Activated CD8-positive, alpha-beta T cell treated with anti-CD3 and anti-CD28 coated beads, Interleukin-2, amount 10 ng/mL, durations not matched to agents 7 days and 5 days (primary cell): ENCODE measurements around the gene GRK1. TPM values are rescaled to one million over a fixed set of nuclear protein-coding genes. Genes with fewer than 3 reads are reported as not detected.
"Not testable (repeated sequence)": the region's sequence is repeated elsewhere in the genome, so short reads cannot be mapped to it uniquely, and the experiment has no call there.

ENCODE experiments used
- ATAC-seq: fragments of 150-1000 bp; cut with Tn5 transposase; one replicate; pipeline ENCODE4 v1.10.0; 2021; ENCODE audit warnings: moderate library complexity
- CTCF ChIA-PET: fragments of 350-600 bp; sonication (Branson Sonifier 250); formaldehyde crosslinking; loops from one replicate; lab custom pipeline; 2021; ENCODE audit warnings: antibody characterized with exemption; lab: Charles Lee
- POLR2A ChIA-PET: fragments of 350-600 bp; sonication (Branson Sonifier 250); formaldehyde crosslinking; loops from one replicate; lab custom pipeline; 2021; ENCODE audit warnings: antibody characterized with exemption; lab: Charles Lee
- DNase-seq: peaks from one replicate; pipeline ENCODE4 v3.0.0-alpha.2; 2020
- H3K27ac Mint-ChIP-seq: one replicate; pipeline ENCODE4 v1.8.0; 2021; ENCODE audit warnings: mild to moderate bottlenecking, mixed read lengths
- H3K27me3 Mint-ChIP-seq: one replicate; pipeline ENCODE4 v1.8.0; 2021; ENCODE audit warnings: low read depth, mixed read lengths
- H3K36me3 Mint-ChIP-seq: one replicate; pipeline ENCODE4 v1.8.0; 2021; ENCODE audit warnings: low read depth, mixed read lengths
- H3K4me1 Mint-ChIP-seq: one replicate; pipeline ENCODE4 v1.8.0; 2021; ENCODE audit warnings: low read depth, mixed read lengths
- H3K4me3 Mint-ChIP-seq: one replicate; pipeline ENCODE4 v1.8.0; 2021; ENCODE audit warnings: mild to moderate bottlenecking, mixed read lengths
- H3K9me3 Mint-ChIP-seq: one replicate; pipeline ENCODE4 v1.8.0; 2022; ENCODE audit warnings: mixed read lengths; ENCODE audit not compliant: insufficient read depth
- total RNA-seq, 2 experiments: library from RNA; stranded (reverse); gene quantifications; one replicate each; pipeline ENCODE4 v1.2.3, GENCODE V29; 2021

The GRK1 gene
- total RNA-seq, 2 experiments from 2014 or later, result 0.05 TPM; not detected in 1

GRCh38 chr13:113739527-113740285 is 72.7 kb downstream of the GRK1 start:
- ChIA-PET POLR2A (no interaction called here), CTCF (no interaction called here)

DNA sequence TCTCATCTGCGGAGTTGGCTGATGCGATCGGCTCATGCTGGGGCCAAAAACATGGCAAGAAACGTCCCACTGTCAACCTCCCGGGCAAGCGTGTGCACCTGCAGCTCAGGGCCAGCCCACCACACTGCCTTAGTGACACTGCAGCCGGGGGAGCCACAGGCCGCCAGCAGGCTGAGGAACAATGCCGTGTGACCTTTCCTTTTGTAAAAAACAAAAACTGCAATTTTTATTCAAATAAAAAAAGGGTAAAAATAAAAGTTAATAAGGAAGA is 73.2 kb downstream of the GRK1 start:
- H3K4me3 Mint-ChIP-seq, result no peak overlapping the region
- H3K27me3 Mint-ChIP-seq, result peaks cover 19% of the 10 kb centered on the region
- no peaks in the 10 kb centered on the region for H3K9me3 Mint-ChIP-seq
- POLR2A ChIA-PET, result no interaction called here
- CTCF ChIA-PET, result no interaction called here
- DNase-seq (no peak), ATAC-seq (no peak)
- no peaks in the 10 kb centered on the region for H3K36me3 Mint-ChIP-seq
- peaks cover 26% of the 10 kb centered on the region for H3K4me1 Mint-ChIP-seq
- no peak overlapping the region for H3K27ac Mint-ChIP-seq

More at GRCh38 chr13:113739527-113740285, 72.7 kb downstream of the GRK1 start:
- DNase-seq (no peak), ATAC-seq (no peak)
- peaks cover 19% of the 10 kb centered on the region for H3K27me3 Mint-ChIP-seq
- no peak overlapping the region for H3K27ac Mint-ChIP-seq
- no peak overlapping the region for H3K4me3 Mint-ChIP-seq
- no peaks in the 10 kb centered on the region for H3K9me3 Mint-ChIP-seq
- no peaks in the 10 kb centered on the region for H3K36me3 Mint-ChIP-seq
- peaks cover 26% of the 10 kb centered on the region for H3K4me1 Mint-ChIP-seq

DNA sequence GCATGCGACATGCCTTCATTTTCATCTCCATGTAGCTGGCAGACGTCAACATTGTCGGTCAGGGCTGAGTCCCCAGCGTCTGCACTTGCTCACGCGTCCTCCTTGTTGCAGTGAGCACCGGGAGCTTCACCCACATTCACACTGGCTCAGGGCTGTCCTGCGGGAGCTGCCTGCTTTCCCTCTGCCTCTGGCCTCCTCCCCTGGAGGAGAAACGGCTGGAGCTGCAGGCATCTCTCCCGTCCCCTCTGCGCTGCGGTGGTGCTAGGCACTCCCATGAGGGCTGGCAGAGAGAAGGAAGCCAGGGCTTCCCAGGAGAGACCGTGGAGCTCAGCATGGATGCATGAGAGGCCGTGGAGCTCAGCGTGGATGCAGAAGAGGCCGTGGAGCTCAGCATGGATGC is 73.6 kb downstream of the GRK1 start:
- Mint-ChIP-seq H3K4me3 (no peak overlapping the region), H3K36me3 (no peaks in the 10 kb centered on the region), H3K4me1 (peaks cover 26% of the 10 kb centered on the region), H3K27me3 (peaks cover 19% of the 10 kb centered on the region), H3K9me3 (no peaks in the 10 kb centered on the region), H3K27ac (no peak overlapping the region)
- ATAC-seq (no peak), DNase-seq (no peak)
- CTCF ChIA-PET, result interaction anchor here (1.1 kb wide), 1 partner anchor 20 kb away, joined by 3 read pairs; no protein-coding TSS in a partner anchor
- POLR2A ChIA-PET, result no interaction called here

GRCh38 chr13:113741191-113741668 is 74.2 kb downstream of the GRK1 start:
- CTCF ChIA-PET, result interaction anchor here (1.0 to 1.1 kb wide), 2 partner anchors 19 to 74 kb away, joined by 3 read pairs; partner anchors contain the start of gene GRK1
- DNase-seq, result peak; percentile 41
- H3K4me1 Mint-ChIP-seq, result peaks cover 26% of the 10 kb centered on the region
- H3K27ac Mint-ChIP-seq, result no peak overlapping the region
- H3K4me3 Mint-ChIP-seq, result no peak overlapping the region
- no peaks in the 10 kb centered on the region for H3K36me3 Mint-ChIP-seq
- POLR2A ChIA-PET, result no interaction called here
- H3K9me3 Mint-ChIP-seq, result no peaks in the 10 kb centered on the region
- peak; percentile 42 for ATAC-seq
- peaks cover 19% of the 10 kb centered on the region for H3K27me3 Mint-ChIP-seq

- ChIA-PET POLR2A (interaction anchor here (0.6 kb wide), 1 partner anchor 94 kb away, joined by 3 read pairs; no protein-coding TSS in a partner anchor), CTCF (interaction anchor here (1.0 to 1.2 kb wide), 2 partner anchors 17 to 75 kb away, joined by 3 to 4 read pairs; partner anchors contain the start of genes GRK1 and TMEM255B)
- Mint-ChIP-seq H3K36me3 (no peaks in the 10 kb centered on the region), H3K4me3 (no peak overlapping the region), H3K9me3 (no peaks in the 10 kb centered on the region), H3K27ac (no peak overlapping the region), H3K4me1 (peaks cover 26% of the 10 kb centered on the region), H3K27me3 (peaks cover 19% of the 10 kb centered on the region)
- ATAC-seq (peak; percentile 63), DNase-seq (peak; percentile 34)
Observed at GRCh38 chr13:113742000-113742441, 75.0 kb downstream of the GRK1 start.

DNA sequence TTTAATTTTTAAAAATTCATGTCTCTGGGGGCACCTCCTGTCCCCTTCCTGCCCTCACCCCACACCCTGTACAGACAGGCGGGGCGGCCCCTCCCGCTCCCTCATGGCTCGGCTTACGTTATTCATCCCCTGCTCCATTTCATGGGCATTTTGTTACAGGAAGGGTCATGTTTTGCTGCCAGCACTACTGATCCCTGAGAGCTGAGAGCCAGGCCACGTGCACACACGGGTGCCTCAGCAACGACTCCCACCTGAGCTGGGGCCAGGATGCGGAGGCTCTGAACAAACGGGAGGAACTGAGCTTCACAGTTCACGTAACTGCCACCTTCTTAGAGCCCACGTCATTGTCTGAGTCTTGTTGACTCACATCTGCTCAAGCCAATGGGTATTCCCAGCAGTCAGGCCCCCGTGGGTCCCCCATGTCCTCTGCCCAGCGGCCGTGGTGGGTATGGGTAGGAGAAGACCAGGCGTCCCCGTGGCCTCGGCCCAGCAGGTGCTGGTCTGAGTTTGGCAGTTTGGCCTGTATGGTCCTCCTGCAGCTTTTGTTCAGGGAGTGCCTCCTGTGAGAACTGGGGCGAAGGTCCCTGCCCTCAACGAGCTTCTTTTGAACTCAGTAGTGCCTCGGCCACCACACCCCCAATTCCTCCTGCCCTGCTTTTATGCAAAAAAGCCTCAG is 75.6 kb downstream of the GRK1 start:
- DNase-seq, result no peak

DNA sequence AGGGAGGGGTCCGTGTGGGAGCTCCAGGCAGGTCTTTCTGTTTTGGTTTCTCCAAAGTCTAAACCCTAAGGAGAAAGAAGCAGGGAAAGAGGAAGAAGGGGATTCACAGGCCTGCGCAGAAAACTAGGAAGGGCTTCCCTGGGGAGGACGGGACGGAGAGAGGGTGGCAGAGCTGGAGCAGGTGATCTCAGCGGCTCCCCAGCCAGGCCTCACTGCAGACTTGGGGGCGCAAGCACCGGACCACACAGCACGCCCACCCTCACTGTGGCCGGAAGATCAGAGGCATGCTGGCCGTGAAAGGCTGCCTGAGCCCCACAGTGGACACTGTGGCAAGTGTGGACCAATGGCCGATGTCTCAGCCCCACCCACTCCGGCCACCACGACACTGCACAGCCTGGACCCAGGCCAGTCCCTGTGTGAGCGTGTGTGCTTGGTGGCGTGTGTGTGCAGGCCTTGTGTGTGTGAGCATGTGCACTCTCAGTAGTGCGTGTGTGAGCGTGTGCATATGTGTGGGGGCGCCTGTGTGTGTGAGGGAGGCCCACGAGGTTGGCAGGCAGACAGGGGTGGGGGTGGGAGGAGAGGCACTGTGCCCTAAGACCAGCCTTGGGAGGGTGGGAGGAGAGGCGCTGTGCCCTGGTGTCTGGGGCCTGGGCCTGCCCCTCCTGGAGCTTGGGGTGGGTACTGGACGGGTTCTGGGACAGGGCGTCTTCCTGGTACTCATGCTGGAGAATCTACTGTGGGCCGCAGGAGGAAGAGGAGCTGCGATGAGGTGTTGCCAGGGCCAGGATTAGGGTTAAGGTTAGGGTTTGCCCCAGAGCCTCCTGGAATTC is 76.6 kb downstream of the GRK1 start:
- H3K36me3 Mint-ChIP-seq, result no peaks in the 10 kb centered on the region
- CTCF ChIA-PET, result no interaction called here
- H3K4me3 Mint-ChIP-seq, result no peak overlapping the region
- DNase-seq, result no peak
- no peak for ATAC-seq
- no peak overlapping the region for H3K27ac Mint-ChIP-seq
- POLR2A ChIA-PET, result no interaction called here
- no peaks in the 10 kb centered on the region for H3K9me3 Mint-ChIP-seq
- H3K27me3 Mint-ChIP-seq, result peaks cover 19% of the 10 kb centered on the region
- H3K4me1 Mint-ChIP-seq, result peaks cover 26% of the 10 kb centered on the region

More for the DNA sequence above, 75.6 kb downstream of the GRK1 start:
- Mint-ChIP-seq H3K4me1 (peaks cover 26% of the 10 kb centered on the region), H3K27me3 (peaks cover 19% of the 10 kb centered on the region), H3K36me3 (no peaks in the 10 kb centered on the region), H3K9me3 (no peaks in the 10 kb centered on the region), H3K4me3 (no peak overlapping the region), H3K27ac (no peak overlapping the region)
- peak; percentile 17 for ATAC-seq
- CTCF ChIA-PET, result interaction anchor here (1.0 to 1.2 kb wide), 2 partner anchors 17 to 75 kb away, joined by 3 to 4 read pairs; partner anchors contain the start of genes GRK1 and TMEM255B
- POLR2A ChIA-PET, result interaction anchor here (0.6 kb wide), 1 partner anchor 95 kb away, joined by 3 read pairs; no protein-coding TSS in a partner anchor

GRCh38 chr13:113744197-113745000 is 77.4 kb downstream of the GRK1 start:
- no peaks in the 10 kb centered on the region for H3K9me3 Mint-ChIP-seq
- H3K27me3 Mint-ChIP-seq, result peaks cover 19% of the 10 kb centered on the region
- H3K36me3 Mint-ChIP-seq, result no peaks in the 10 kb centered on the region
- H3K27ac Mint-ChIP-seq, result no peak overlapping the region
- ATAC-seq (no peak), DNase-seq (no peak)
- ChIA-PET CTCF (no interaction called here), POLR2A (no interaction called here)
- no peak overlapping the region for H3K4me3 Mint-ChIP-seq
- peaks cover 26% of the 10 kb centered on the region for H3K4me1 Mint-ChIP-seq

GRCh38 chr13:113745059-113745458 is 78.0 kb downstream of the GRK1 start:
- CTCF ChIA-PET, result no interaction called here
- POLR2A ChIA-PET, result no interaction called here
- no peak overlapping the region for H3K27ac Mint-ChIP-seq

GRCh38 chr13:113745500-113746142 is 78.6 kb downstream of the GRK1 start:
- H3K27ac Mint-ChIP-seq, ATAC-seq, H3K4me3 Mint-ChIP-seq, H3K36me3 Mint-ChIP-seq, DNase-seq, H3K9me3 Mint-ChIP-seq, POLR2A ChIA-PET, CTCF ChIA-PET: not testable (repeated sequence)
- Mint-ChIP-seq H3K4me1 (peaks cover 24% of the 10 kb centered on the region), H3K27me3 (peaks cover 12% of the 10 kb centered on the region)

More at GRCh38 chr13:113745059-113745458, 78.0 kb downstream of the GRK1 start:
- H3K4me3 Mint-ChIP-seq, result no peak overlapping the region
- H3K9me3 Mint-ChIP-seq, result no peaks in the 10 kb centered on the region
- DNase-seq (no peak), ATAC-seq (no peak)
- peaks cover 16% of the 10 kb centered on the region for H3K27me3 Mint-ChIP-seq
- H3K4me1 Mint-ChIP-seq, result peaks cover 26% of the 10 kb centered on the region
- no peaks in the 10 kb centered on the region for H3K36me3 Mint-ChIP-seq
